Esophagus squamous epithelium (tissue), 4 donors: ENCODE data around the gene KRT35.

Experiments
- CTCF ChIP-seq, 6 experiments: fragments of 450-650 bp in 4 of 6; fragments of 200-600 bp in 2 of 6; sonication (generic) in 2 of 6; IDR thresholded peaks; one replicate each; pipeline ENCODE4 v1.5.1; 2016 to 2019; ENCODE audit warnings: antibody characterized with exemption in 6 of 6, mild to moderate bottlenecking in 4 of 6, moderate library complexity in 4 of 6
- POLR2A ChIP-seq, 4 donors: fragments of 450-650 bp; IDR thresholded peaks; one replicate each; pipeline ENCODE4 v1.6.1; 2017; ENCODE audit warnings: antibody characterized with exemption in 4 of 4, mild to moderate bottlenecking in 4 of 4, moderate library complexity in 3 of 4

- TF ChIP-seq CTCF (IDR thresholded peaks at IDR 0.05) (no peak), POLR2A (IDR thresholded peaks at IDR 0.05) (no peak)
These were observed 49.4 kb upstream of the KRT35 start for GRCh38 chr17:41530062-41531048.
